ENCODE results near the gene KIF23.
A peak's percentile ranks its signal among the peaks of the same experiment; 100 is the strongest.

KIF23 gene

DNA sequence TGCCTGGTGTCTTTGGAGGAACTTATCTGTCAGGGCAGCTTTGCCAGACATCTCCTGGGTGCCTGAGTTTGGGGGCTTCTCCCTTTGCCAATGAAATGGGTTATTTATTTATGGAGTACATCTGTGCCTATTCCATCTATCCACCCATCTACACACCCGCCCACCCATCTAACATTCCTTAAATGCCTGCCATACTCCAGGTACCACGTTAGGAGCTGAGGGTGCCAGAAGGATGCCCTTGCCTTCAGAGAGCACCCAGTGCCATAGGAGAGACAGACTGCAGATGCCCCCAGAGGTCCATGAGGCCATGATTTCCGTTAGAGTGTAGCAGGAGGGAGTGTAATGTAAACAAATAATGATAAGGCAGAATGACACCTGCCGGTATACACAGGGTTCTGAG is 21.8 kb upstream of the KIF23 start:
- TF ChIP-seq EP300 (IDR thresholded peaks at IDR 0.05; ENCODE audit: borderline replicate concordance) (no peak), TEAD4 (IDR thresholded peaks at IDR 0.05) (peak; percentile 58)

DNA sequence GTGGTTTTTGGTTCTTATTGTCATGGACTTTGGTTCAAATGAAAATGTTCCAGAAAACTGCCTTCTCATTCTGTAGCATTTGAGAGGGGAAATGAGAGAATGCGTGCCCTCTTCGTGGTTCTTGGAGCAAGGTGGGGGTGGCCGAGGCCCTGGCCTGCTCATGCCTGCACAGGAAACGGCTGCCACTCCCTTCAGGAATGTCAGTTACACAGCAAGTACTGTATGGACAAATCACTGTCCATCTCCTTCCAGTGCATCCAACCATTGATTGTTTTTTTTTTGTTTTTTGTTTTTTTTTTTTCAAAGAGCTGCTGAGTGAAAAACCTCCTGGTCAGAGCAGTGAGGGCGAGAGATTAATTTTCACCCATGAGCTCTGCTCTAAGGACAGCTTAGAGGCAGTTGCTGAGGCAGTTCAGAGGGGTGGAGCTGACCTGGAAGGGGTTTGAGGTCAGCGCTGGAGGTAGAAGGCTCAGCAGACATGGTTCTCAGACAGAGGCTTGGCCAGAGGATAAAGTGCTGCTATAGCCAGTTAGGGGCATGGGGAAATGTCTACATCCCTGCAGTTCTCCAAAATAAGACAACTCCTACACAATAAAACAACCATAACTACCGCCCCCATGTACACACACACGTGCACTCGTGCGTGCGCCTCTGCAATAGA is 20.2 kb upstream of the KIF23 start:
- TF ChIP-seq RAD21 (IDR thresholded peaks at IDR 0.05; ENCODE audit: low read depth) (no peak), NFIC (IDR thresholded peaks at IDR 0.05) (no peak), CEBPB (IDR thresholded peaks at IDR 0.05) (no peak), ZBTB7A (IDR thresholded peaks at IDR 0.05; ENCODE audit: low read depth) (no peak), CREB1 (IDR thresholded peaks at IDR 0.05; ENCODE audit: low read depth) (no peak), TAF1 (IDR thresholded peaks at IDR 0.05; ENCODE audit: low read depth) (no peak), FOXM1 (IDR thresholded peaks at IDR 0.05; ENCODE audit: borderline replicate concordance, low read depth) (no peak), YY1 (IDR thresholded peaks at IDR 0.05; ENCODE audit: low read depth) (no peak)
- TF ChIP-seq, protein P1, sequence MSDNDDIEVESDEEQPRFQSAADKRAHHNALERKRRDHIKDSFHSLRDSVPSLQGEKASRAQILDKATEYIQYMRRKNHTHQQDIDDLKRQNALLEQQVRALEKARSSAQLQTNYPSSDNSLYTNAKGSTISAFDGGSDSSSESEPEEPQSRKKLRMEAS (IDR thresholded peaks at IDR 0.05) = peak; percentile 28; the same call in 1 of the 2 replicates

DNA sequence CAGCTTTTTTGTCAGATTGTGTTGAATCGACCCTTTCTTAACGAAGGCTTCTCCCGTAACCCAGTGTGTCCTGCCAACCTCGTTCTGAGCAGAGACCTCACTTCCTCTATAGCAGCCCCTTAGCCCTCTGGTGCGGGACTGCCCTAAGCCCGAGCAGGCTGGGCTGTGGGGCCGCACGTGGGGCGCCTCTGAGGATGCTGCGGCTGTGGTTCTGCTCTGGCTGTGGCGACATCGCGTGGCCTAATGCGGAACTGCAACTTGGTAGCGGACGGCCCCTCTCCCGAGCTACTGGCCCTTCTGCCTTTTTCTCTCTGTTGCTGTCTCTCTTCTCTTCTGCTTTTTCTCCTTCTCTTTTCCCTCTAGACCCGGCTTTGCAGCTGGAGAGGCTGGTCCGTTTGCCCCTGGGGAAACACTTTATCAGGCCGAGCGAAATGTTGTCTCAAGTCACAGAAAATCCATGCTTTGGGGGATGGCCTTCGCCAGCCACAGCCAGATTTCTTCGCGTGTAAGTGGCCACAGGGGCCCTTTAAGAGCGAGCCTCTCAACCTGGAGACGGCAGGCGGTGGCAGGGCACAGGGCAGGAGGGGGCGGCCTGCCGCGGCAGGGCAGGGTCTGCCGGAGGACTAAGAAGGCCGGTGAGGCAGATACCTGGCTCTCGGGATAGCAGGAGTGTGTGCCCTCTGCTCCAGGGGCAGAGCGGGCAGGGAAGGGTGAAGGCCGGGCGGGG is 19.4 kb upstream of the KIF23 start:
- TF ChIP-seq CEBPB (IDR thresholded peaks at IDR 0.05) (no peak), ZBTB7A (IDR thresholded peaks at IDR 0.05; ENCODE audit: low read depth) (no peak), EP300 (IDR thresholded peaks at IDR 0.05; ENCODE audit: borderline replicate concordance) (no peak), RAD21 (IDR thresholded peaks at IDR 0.05; ENCODE audit: low read depth) (peak; percentile 93), EGR1 (IDR thresholded peaks at IDR 0.05) (no peak)
- TF ChIP-seq, protein P2, sequence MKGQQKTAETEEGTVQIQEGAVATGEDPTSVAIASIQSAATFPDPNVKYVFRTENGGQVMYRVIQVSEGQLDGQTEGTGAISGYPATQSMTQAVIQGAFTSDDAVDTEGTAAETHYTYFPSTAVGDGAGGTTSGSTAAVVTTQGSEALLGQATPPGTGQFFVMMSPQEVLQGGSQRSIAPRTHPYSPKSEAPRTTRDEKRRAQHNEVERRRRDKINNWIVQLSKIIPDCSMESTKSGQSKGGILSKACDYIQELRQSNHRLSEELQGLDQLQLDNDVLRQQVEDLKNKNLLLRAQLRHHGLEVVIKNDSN (IDR thresholded peaks at IDR 0.05) = peak; percentile 71
- TF ChIP-seq, protein P1 (IDR thresholded peaks at IDR 0.05) = peak; percentile 79

DNA sequence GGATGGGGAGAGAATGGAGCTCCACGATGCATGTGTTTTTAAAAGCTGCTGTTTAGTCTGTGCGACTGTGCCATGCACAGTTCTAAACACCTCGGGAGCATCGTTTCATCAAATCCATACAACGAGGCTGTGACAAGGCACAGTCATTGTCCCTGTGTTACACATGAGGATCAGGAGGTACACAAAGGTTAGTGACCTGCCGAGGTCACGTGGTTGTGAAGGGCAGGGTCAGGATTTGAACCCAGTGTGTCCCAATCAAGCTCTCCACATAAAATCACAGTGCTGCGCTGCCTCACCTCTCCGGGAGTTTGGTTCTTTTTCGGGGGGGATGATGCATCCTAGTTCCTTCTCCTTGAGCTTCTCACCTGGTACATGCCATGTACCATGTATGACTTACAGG is 18.7 kb upstream of the KIF23 start:
- TF ChIP-seq RAD21 (IDR thresholded peaks at IDR 0.05; ENCODE audit: low read depth) (no peak), TCF12 (IDR thresholded peaks at IDR 0.05; ENCODE audit: low read depth) (no peak), EGR1 (IDR thresholded peaks at IDR 0.05) (no peak), ZBTB7A (IDR thresholded peaks at IDR 0.05; ENCODE audit: low read depth) (no peak), EP300 (IDR thresholded peaks at IDR 0.05; ENCODE audit: borderline replicate concordance) (no peak), FOXM1 (IDR thresholded peaks at IDR 0.05; ENCODE audit: borderline replicate concordance, low read depth) (no peak), YY1 (IDR thresholded peaks at IDR 0.05; ENCODE audit: low read depth) (no peak), TAF1 (IDR thresholded peaks at IDR 0.05; ENCODE audit: low read depth) (no peak), NFIC (IDR thresholded peaks at IDR 0.05) (no peak), CEBPB (IDR thresholded peaks at IDR 0.05) (no peak), CREB1 (IDR thresholded peaks at IDR 0.05; ENCODE audit: low read depth) (no peak), TEAD4 (IDR thresholded peaks at IDR 0.05) (no peak)
- TF ChIP-seq, protein P2 (IDR thresholded peaks at IDR 0.05) = no peak
- TF ChIP-seq, protein P3, sequence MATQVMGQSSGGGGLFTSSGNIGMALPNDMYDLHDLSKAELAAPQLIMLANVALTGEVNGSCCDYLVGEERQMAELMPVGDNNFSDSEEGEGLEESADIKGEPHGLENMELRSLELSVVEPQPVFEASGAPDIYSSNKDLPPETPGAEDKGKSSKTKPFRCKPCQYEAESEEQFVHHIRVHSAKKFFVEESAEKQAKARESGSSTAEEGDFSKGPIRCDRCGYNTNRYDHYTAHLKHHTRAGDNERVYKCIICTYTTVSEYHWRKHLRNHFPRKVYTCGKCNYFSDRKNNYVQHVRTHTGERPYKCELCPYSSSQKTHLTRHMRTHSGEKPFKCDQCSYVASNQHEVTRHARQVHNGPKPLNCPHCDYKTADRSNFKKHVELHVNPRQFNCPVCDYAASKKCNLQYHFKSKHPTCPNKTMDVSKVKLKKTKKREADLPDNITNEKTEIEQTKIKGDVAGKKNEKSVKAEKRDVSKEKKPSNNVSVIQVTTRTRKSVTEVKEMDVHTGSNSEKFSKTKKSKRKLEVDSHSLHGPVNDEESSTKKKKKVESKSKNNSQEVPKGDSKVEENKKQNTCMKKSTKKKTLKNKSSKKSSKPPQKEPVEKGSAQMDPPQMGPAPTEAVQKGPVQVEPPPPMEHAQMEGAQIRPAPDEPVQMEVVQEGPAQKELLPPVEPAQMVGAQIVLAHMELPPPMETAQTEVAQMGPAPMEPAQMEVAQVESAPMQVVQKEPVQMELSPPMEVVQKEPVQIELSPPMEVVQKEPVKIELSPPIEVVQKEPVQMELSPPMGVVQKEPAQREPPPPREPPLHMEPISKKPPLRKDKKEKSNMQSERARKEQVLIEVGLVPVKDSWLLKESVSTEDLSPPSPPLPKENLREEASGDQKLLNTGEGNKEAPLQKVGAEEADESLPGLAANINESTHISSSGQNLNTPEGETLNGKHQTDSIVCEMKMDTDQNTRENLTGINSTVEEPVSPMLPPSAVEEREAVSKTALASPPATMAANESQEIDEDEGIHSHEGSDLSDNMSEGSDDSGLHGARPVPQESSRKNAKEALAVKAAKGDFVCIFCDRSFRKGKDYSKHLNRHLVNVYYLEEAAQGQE (IDR thresholded peaks at IDR 0.05; ENCODE audit: low read depth) = no peak
- TF ChIP-seq, protein P1 (IDR thresholded peaks at IDR 0.05) = no peak

DNA sequence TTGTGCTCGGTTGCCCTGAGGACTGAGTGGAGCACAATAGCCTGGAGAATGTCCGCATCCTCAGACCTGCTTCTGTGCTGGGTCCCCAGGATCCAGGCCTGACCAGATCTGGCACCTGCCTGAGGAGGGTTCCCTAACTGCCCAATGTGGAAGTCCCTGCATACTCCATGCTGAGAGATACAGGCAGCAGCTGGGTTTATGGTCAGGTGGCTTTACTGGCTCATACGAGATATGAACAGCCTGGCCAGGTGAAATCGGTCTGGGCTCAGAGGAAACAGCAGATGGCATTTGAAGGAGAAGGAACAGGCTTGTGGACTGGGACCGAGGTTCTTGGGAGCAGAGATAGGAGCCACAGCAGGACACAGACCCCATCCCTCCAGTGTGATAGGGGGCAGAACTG is 18.2 kb upstream of the KIF23 start:
- no peak for TF ChIP-seq CEBPB (IDR thresholded peaks at IDR 0.05)
- TF ChIP-seq TAF1 (IDR thresholded peaks at IDR 0.05; ENCODE audit: low read depth) = no peak
- TF ChIP-seq EGR1 (IDR thresholded peaks at IDR 0.05) = no peak
- TF ChIP-seq TEAD4 (IDR thresholded peaks at IDR 0.05) = no peak
- no peak for TF ChIP-seq EP300 (IDR thresholded peaks at IDR 0.05; ENCODE audit: borderline replicate concordance)
- no peak for TF ChIP-seq ZBTB7A (IDR thresholded peaks at IDR 0.05; ENCODE audit: low read depth)
- TF ChIP-seq, protein P3 (IDR thresholded peaks at IDR 0.05; ENCODE audit: low read depth) = no peak
- TF ChIP-seq NFIC (IDR thresholded peaks at IDR 0.05) = no peak
- TF ChIP-seq, protein P1 (IDR thresholded peaks at IDR 0.05) = no peak
- no peak for TF ChIP-seq RAD21 (IDR thresholded peaks at IDR 0.05; ENCODE audit: low read depth)
- TF ChIP-seq YY1 (IDR thresholded peaks at IDR 0.05; ENCODE audit: low read depth) = no peak
- TF ChIP-seq FOXM1 (IDR thresholded peaks at IDR 0.05; ENCODE audit: borderline replicate concordance, low read depth) = no peak
- TF ChIP-seq CREB1 (IDR thresholded peaks at IDR 0.05; ENCODE audit: low read depth) = no peak
- TF ChIP-seq TCF12 (IDR thresholded peaks at IDR 0.05; ENCODE audit: low read depth) = no peak
- TF ChIP-seq, protein P2 (IDR thresholded peaks at IDR 0.05) = no peak

All from Ishikawa (cell line).